ENCODE results near the gene KANK4. TPM values are rescaled to one million over a fixed set of nuclear protein-coding genes. Genes with fewer than 3 reads are reported as not detected.

Gene KANK4
- total and polyA plus RNA-seq, 2 donors (not counting 1 experiment from before 2014, with no cell fraction given) = not detected

- intact Hi-C loops (cut with micrococcal nuclease) = no loop called here
- peaks cover 8% of the 10 kb centered on the region for H3K4me1 Mint-ChIP-seq
- Histone ChIP-seq H3K9ac (ENCODE audit: low read length) (no peak overlapping the region), H3K36me3 (replicated peaks in 1 of 2; ENCODE audit: control extremely low read depth in 1 of 2, control insufficient read depth in 1 of 2, extremely low read depth in 1 of 2, insufficient read depth in 2 of 2, low read length in 1 of 2) (no peaks in the 10 kb centered on the region), H3K27me3 (replicated peaks in 1 of 4; ENCODE audit: control extremely low read depth in 1 of 4, control insufficient read depth in 3 of 4, insufficient read depth in 4 of 4, low read length in 3 of 4) (no peaks in the 10 kb centered on the region), H3K4me2 (replicated peaks; ENCODE audit: low read depth, low read length, poor library complexity, severe bottlenecking) (no peak overlapping the region), H2AFZ (ENCODE audit: insufficient read depth, low read depth, low read length, poor library complexity, severe bottlenecking) (no peak overlapping the region), H3K9me3 (ENCODE audit: control extremely low read depth in 1 of 3, control insufficient read depth in 2 of 3, insufficient read depth in 1 of 3, low read length in 2 of 3) (peaks cover 0 to 3% (median 3%) of the 10 kb centered on the region in 3 donors), H4K20me1 (ENCODE audit: control insufficient read depth, insufficient read depth, low read length, poor library complexity, severe bottlenecking) (no peaks in the 10 kb centered on the region), H3K27ac (ENCODE audit: low read length in 2 of 2) (no peak overlapping the region), H3K4me1 (ENCODE audit: control insufficient read depth in 2 of 2, insufficient read depth in 2 of 2, low read length in 2 of 2) (peaks cover 8% of the 10 kb centered on the region in 2 donors), H3K79me2 (ENCODE audit: control insufficient read depth, insufficient read depth, low read length) (no peaks in the 10 kb centered on the region), H3K4me3 (ENCODE audit: control extremely low read depth in 1 of 5, extremely low read depth in 1 of 5, insufficient read depth in 1 of 5, low read depth in 2 of 5, low read length in 4 of 5) (no peak overlapping the region)
- no peak for DNase-seq
- peaks cover 6% of the 10 kb centered on the region for H3K9me3 Mint-ChIP-seq (ENCODE audit: insufficient read depth)
- TF ChIP-seq EZH2 (IDR thresholded peaks at IDR 0.05; ENCODE audit: borderline replicate concordance, insufficient read depth, low read depth, low read length, poor library complexity, severe bottlenecking) (no peak), CTCF (IDR thresholded peaks at IDR 0.05) (no peak)
- H3K27me3 Mint-ChIP-seq = peaks cover 14% of the 10 kb centered on the region
- no peak overlapping the region for H3K27ac Mint-ChIP-seq
- CTCF ChIA-PET = no interaction called here
- POLR2A ChIA-PET = no interaction called here
- no peak overlapping the region for H3K4me3 Mint-ChIP-seq
- no peak for ATAC-seq (ENCODE audit: low read depth)
Measured at GRCh38 chr1:62276791-62277190, 42.4 kb downstream of the KANK4 start.

GRCh38 chr1:62274496-62275485, 44.4 kb downstream of the KANK4 start:
- no peaks in the 10 kb centered on the region for H3K36me3 ChIP-seq (replicated peaks in 1 of 2; ENCODE audit: control extremely low read depth in 1 of 2, control insufficient read depth in 1 of 2, extremely low read depth in 1 of 2, insufficient read depth in 2 of 2, low read length in 1 of 2)
- no peak overlapping the region for H3K4me3 ChIP-seq (ENCODE audit: control extremely low read depth in 1 of 5, extremely low read depth in 1 of 5, insufficient read depth in 1 of 5, low read depth in 2 of 5, low read length in 4 of 5)
- no peak overlapping the region for H3K9ac ChIP-seq (ENCODE audit: low read length)
- Mint-ChIP-seq H3K27ac (no peak overlapping the region), H3K27me3 (peaks cover 9% of the 10 kb centered on the region), H3K9me3 (ENCODE audit: insufficient read depth) (peaks cover 3% of the 10 kb centered on the region), H3K4me3 (no peak overlapping the region), H3K4me1 (peaks cover 13% of the 10 kb centered on the region)
- ATAC-seq (ENCODE audit: low read depth) (no peak), DNase-seq (no peak)
- H2AFZ ChIP-seq (ENCODE audit: insufficient read depth, low read depth, low read length, poor library complexity, severe bottlenecking) = no peak overlapping the region
- ChIA-PET POLR2A (no interaction called here), CTCF (no interaction called here)
- H4K20me1 ChIP-seq (ENCODE audit: control insufficient read depth, insufficient read depth, low read length, poor library complexity, severe bottlenecking) = no peaks in the 10 kb centered on the region
- H3K4me2 ChIP-seq (replicated peaks; ENCODE audit: low read depth, low read length, poor library complexity, severe bottlenecking) = no peak overlapping the region
- no peaks in the 10 kb centered on the region for H3K27me3 ChIP-seq (replicated peaks in 1 of 4; ENCODE audit: control extremely low read depth in 1 of 4, control insufficient read depth in 3 of 4, insufficient read depth in 4 of 4, low read length in 3 of 4)
- 83% methylated on average over 10 of the region's 14 CpGs for WGBS (ENCODE audit: insufficient coverage)
- intact Hi-C loops (cut with micrococcal nuclease) = no loop called here
- TF ChIP-seq CTCF (IDR thresholded peaks at IDR 0.05) (no peak), EZH2 (IDR thresholded peaks at IDR 0.05; ENCODE audit: borderline replicate concordance, insufficient read depth, low read depth, low read length, poor library complexity, severe bottlenecking) (no peak)
- peaks cover 10 to 12% of the 10 kb centered on the region in 2 donors for H3K4me1 ChIP-seq (ENCODE audit: control insufficient read depth in 2 of 2, insufficient read depth in 2 of 2, low read length in 2 of 2)
- H3K9me3 ChIP-seq (ENCODE audit: control extremely low read depth in 1 of 3, control insufficient read depth in 2 of 3, insufficient read depth in 1 of 3, low read length in 2 of 3) = peaks cover 0 to 3% (median 3%) of the 10 kb centered on the region in 3 donors
- H3K79me2 ChIP-seq (ENCODE audit: control insufficient read depth, insufficient read depth, low read length) = no peaks in the 10 kb centered on the region
- no peak overlapping the region for H3K27ac ChIP-seq (ENCODE audit: low read length in 2 of 2)

Measured in B cell (primary cell).